ENCODE results near the gene ZMYND8. TPM values are rescaled to one million over a fixed set of nuclear protein-coding genes. Genes with fewer than 3 reads are reported as not detected.
"Not testable (repeated sequence)": the region's sequence is repeated elsewhere in the genome, so short reads cannot be mapped to it uniquely, and the experiment has no call there.

Gene ZMYND8
- total RNA-seq, 2 donors from 2014 or later: 42.1 to 65.7 TPM

- no peaks in the 10 kb centered on the region for H3K9me3 Mint-ChIP-seq
- peak in 1 of 2 donors; percentile 62 for ATAC-seq
- H3K27ac Mint-ChIP-seq: peak overlapping the region in 1 of 2 donors; percentile 14
- no peaks in the 10 kb centered on the region for H3K36me3 Mint-ChIP-seq
- H3K4me1 Mint-ChIP-seq (ENCODE audit: low read depth in 2 of 2): peaks cover 7 to 11% of the 10 kb centered on the region in 2 donors
- no peak for DNase-seq (ENCODE audit: low spot score)
- H3K4me3 Mint-ChIP-seq: no peak overlapping the region
- H3K27me3 Mint-ChIP-seq: no peaks in the 10 kb centered on the region
Measured at GRCh38 chr20:47380481-47380880, 24.0 kb upstream of the ZMYND8 start.

GRCh38 chr20:47379433-47380150 lies 23.1 kb upstream of the ZMYND8 start:
- Mint-ChIP-seq H3K4me3 (no peak overlapping the region), H3K4me1 (ENCODE audit: low read depth in 2 of 2) (peaks cover 7 to 11% of the 10 kb centered on the region in 2 donors), H3K36me3 (no peaks in the 10 kb centered on the region), H3K9me3 (no peaks in the 10 kb centered on the region), H3K27me3 (no peaks in the 10 kb centered on the region), H3K27ac (peak overlapping the region; percentile 0 to 37)
- DNase-seq (ENCODE audit: low spot score): no peak
- ATAC-seq: no peak

DNA sequence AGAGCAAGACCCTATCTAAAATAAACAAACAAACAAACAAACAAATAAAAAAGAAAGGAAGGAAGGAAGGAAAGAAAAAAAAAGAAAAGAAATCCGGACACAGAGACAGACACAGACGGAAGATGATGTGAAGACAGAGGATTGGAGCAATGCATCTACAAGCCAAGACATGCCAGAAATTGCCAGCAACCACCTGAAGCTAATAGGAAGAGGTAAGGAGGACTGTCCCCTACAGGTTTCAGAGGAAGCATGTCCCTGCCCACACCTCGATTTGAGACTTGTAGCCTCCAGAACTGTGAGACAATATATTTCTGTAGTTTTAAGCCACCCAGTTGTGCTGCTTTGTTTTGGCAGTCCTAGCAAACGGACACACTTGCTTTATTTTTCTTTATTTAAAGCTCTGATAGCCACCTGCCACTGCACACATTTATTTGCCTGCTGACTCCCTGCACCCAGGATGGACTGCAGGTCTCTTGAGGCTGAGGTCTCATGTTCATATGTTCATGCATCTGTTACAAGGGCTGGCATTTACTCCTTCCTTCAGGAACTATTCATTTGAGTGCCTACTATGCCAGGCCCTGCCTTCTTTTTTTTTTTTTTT lies 20.7 kb upstream of the ZMYND8 start:
- ATAC-seq (no peak), DNase-seq (ENCODE audit: low spot score) (no peak)
- H3K27me3 Mint-ChIP-seq: no peaks in the 10 kb centered on the region
- no peak overlapping the region for H3K27ac Mint-ChIP-seq
- H3K4me3 Mint-ChIP-seq: no peak overlapping the region
- H3K36me3 Mint-ChIP-seq: no peaks in the 10 kb centered on the region
- no peaks in the 10 kb centered on the region for H3K9me3 Mint-ChIP-seq
- peaks cover 3 to 4% of the 10 kb centered on the region in 2 donors for H3K4me1 Mint-ChIP-seq (ENCODE audit: low read depth in 2 of 2)

DNA sequence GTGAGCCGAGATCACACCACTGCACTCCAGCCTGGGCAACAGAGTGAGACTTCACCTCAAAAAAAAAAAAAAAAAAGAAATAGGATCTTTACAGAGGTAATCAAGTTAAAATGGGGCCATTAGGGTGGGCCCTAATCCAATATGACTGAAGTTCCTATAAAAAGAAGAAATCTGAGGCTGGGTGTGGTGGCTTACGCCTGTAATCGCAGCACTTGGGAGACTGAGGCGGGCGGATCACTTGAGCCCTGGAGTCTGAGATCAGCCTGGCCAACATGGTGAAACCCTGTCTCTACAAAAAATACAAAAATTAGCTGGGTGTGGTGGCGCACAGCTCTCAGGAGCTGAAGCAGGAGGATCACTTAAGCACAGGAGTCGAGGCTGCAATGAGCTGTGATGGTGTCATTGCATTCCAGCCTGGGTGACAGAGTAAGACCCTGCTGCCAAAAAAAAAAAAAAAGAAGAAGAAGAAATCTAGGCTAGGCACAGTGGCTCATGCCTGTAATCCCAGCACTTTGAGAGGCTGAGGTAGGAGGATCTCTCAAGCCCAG lies 19.7 kb upstream of the ZMYND8 start:
- ATAC-seq; H3K4me3 Mint-ChIP-seq; H3K36me3 Mint-ChIP-seq; DNase-seq (ENCODE audit: low spot score); H3K9me3 Mint-ChIP-seq; H3K27me3 Mint-ChIP-seq; H3K4me1 Mint-ChIP-seq (ENCODE audit: low read depth in 2 of 2): not testable (repeated sequence)
- peak overlapping the region in 1 of 2 donors; percentile 31 for H3K27ac Mint-ChIP-seq

GRCh38 chr20:47374121-47374520 lies 17.6 kb upstream of the ZMYND8 start:
- not testable (repeated sequence) for H3K4me3 Mint-ChIP-seq; DNase-seq (ENCODE audit: low spot score); ATAC-seq; H3K4me1 Mint-ChIP-seq (ENCODE audit: low read depth in 2 of 2); H3K9me3 Mint-ChIP-seq; H3K27ac Mint-ChIP-seq; H3K27me3 Mint-ChIP-seq; H3K36me3 Mint-ChIP-seq

DNA sequence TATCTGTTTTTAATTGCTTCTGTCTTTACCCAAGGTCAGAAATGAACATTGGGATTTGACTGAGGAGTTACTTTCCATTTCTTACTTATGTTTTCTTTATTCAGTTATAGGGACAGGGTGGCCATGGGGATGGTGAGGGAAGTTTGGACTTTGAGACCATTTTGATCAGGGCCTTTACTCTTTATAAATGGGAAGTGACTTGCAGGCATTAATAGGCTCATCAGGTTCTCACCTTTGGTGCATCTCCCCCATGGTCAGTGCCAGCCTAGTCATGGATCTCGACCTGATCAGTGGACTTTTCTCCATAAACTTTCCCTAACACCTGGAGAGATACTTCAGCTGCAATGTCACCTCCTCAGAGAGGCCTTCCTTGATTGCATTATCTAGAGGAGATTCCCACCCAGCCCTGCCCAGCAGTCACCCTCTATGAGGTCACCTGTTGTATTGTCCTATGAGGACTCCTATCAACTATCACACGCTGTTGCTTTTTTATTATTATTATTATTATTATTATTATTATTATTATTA lies 16.8 kb upstream of the ZMYND8 start:
- no peak for DNase-seq (ENCODE audit: low spot score)
- no peak overlapping the region for H3K27ac Mint-ChIP-seq
- no peak for ATAC-seq
- no peaks in the 10 kb centered on the region for H3K27me3 Mint-ChIP-seq
- no peaks in the 10 kb centered on the region for H3K4me1 Mint-ChIP-seq (ENCODE audit: low read depth in 2 of 2)
- no peak overlapping the region for H3K4me3 Mint-ChIP-seq
- H3K9me3 Mint-ChIP-seq: no peaks in the 10 kb centered on the region
- no peaks in the 10 kb centered on the region for H3K36me3 Mint-ChIP-seq

GRCh38 chr20:47370850-47371782 lies 14.6 kb upstream of the ZMYND8 start:
- no peaks in the 10 kb centered on the region for H3K27me3 Mint-ChIP-seq
- ATAC-seq (no peak), DNase-seq (ENCODE audit: low spot score) (no peak)
- H3K4me3 Mint-ChIP-seq: no peak overlapping the region
- H3K4me1 Mint-ChIP-seq (ENCODE audit: low read depth in 2 of 2): no peaks in the 10 kb centered on the region
- H3K27ac Mint-ChIP-seq: no peak overlapping the region
- H3K36me3 Mint-ChIP-seq: no peaks in the 10 kb centered on the region
- H3K9me3 Mint-ChIP-seq: no peaks in the 10 kb centered on the region

DNA sequence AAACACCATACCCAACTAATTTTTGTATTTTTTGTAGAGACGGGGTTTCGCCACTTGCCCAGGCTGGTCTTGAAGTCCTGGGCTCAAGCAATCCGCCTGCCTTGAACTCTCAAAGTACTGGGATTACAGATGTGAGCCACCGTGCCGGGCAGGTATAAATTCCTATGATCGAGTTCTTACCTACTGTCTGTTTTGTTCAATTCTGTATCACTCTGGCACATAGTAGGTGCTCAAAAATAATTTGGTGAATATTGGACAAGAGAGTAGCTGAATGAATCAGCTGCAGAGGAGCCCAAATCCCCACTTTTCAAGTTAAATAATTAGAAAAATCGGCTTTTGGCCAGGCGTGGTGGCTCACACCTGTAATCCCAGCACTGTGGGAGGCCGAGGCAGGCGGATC lies 13.7 kb upstream of the ZMYND8 start:
- no peak overlapping the region for H3K27ac Mint-ChIP-seq
- H3K4me1 Mint-ChIP-seq (ENCODE audit: low read depth in 2 of 2): peaks cover under 1 to 2% of the 10 kb centered on the region in 2 donors
- no peak for ATAC-seq
- DNase-seq (ENCODE audit: low spot score): no peak
- no peaks in the 10 kb centered on the region for H3K27me3 Mint-ChIP-seq
- H3K36me3 Mint-ChIP-seq: no peaks in the 10 kb centered on the region
- no peaks in the 10 kb centered on the region for H3K9me3 Mint-ChIP-seq
- H3K4me3 Mint-ChIP-seq: no peak overlapping the region

DNA sequence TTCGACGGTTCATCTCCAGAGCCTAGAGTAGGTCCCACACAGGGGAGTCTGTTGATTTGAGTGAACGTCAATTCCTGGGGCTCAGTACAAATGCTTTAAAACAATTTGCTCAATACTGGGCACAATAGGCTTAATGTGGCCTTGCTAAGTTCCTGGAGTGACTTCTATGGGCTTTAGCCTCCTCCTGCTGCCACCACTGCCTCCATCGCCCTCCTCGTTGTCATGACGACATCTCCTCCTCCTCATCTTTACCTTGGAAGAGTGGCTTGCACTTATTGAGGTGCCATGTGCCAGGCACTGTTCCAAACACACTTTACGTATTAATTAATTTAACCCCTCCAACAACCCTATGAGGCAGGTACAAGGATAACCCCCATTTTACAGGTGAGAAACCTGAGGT lies 11.8 kb upstream of the ZMYND8 start:
- H3K36me3 Mint-ChIP-seq: no peaks in the 10 kb centered on the region
- H3K4me3 Mint-ChIP-seq: no peak overlapping the region
- ATAC-seq: no peak
- H3K27me3 Mint-ChIP-seq: no peaks in the 10 kb centered on the region
- H3K9me3 Mint-ChIP-seq: no peaks in the 10 kb centered on the region
- H3K4me1 Mint-ChIP-seq (ENCODE audit: low read depth in 2 of 2): peaks cover 3 to 4% of the 10 kb centered on the region in 2 donors
- DNase-seq (ENCODE audit: low spot score): no peak
- H3K27ac Mint-ChIP-seq: peak overlapping the region in 1 of 2 donors; percentile 74

DNA sequence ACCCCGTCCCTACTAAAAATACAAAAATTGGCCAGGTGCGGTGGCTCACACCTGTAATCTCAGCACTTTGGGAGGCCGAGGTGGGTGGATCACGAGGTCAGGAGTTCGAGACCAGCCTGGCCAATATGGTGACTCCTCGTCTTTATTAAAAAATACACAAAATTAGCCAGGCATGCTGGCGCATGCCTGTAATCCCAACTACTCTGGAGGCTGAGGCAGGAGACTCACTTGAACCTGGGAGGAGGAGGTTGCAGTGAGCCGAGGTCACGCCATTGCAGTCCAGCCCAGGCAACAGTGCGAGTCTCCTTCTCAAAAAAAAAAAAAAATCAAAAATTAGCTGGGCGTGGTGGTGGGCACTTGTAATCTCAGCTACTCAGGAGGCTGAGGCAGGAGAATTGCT lies 9.8 kb upstream of the ZMYND8 start:
- H3K4me3 Mint-ChIP-seq; H3K27me3 Mint-ChIP-seq; H3K27ac Mint-ChIP-seq; H3K9me3 Mint-ChIP-seq; ATAC-seq; DNase-seq (ENCODE audit: low spot score); H3K36me3 Mint-ChIP-seq: not testable (repeated sequence)
- H3K4me1 Mint-ChIP-seq (ENCODE audit: low read depth in 2 of 2): peaks cover 10 to 11% of the 10 kb centered on the region in 2 donors

- Mint-ChIP-seq H3K27ac (peak overlapping the region in 1 of 2 donors; percentile 45), H3K27me3 (no peaks in the 10 kb centered on the region), H3K4me1 (ENCODE audit: low read depth in 2 of 2) (peaks cover 18% of the 10 kb centered on the region in 2 donors), H3K36me3 (no peaks in the 10 kb centered on the region), H3K9me3 (no peaks in the 10 kb centered on the region), H3K4me3 (no peak overlapping the region)
- ATAC-seq: no peak
- DNase-seq (ENCODE audit: low spot score): no peak
Measured at GRCh38 chr20:47365023-47365764, 8.7 kb upstream of the ZMYND8 start.

DNA sequence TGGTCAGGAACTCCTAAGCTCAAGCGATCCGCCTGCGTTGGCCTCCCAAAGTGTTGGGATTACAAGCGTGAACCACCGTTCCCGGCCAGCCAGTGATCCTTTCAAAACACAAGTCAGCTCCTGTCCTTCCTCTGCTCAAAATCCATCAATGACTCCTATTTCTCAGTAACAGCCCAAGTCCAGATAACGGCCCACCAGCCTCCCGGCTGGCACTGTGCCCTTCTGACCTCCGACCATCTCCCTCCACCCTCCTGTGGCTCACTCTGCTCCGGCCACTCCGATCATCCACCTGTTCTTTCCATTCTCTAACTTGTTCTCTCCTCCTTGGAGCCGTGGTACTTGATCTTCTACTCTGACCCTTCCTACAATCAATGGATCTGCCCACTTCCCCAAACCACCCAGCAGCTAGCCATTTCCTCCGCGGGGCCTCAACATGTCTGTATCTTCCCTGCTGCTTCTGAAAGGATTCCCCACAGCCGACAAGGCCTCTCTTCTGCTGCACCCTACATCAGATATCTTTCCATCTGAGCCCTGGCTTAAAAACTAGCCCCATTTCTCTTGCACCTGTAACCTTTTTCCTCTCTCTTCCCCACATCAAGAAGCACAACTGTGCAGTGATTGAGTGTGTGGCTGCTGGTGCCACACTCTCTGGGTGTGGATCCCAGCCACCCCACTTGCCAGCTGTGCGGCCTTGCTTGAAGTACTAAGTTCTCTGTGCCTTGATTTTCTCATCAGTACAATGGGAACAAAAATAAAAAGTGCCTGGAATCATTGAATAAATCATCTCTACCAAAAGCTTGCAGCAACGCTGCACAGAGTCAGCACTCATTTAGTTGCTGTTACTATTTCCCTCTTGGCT lies 6.1 kb upstream of the ZMYND8 start:
- no peak for ATAC-seq
- DNase-seq (ENCODE audit: low spot score): no peak
- Mint-ChIP-seq H3K36me3 (no peaks in the 10 kb centered on the region), H3K27ac (peak overlapping the region in 1 of 2 donors; percentile 22), H3K4me1 (ENCODE audit: low read depth in 2 of 2) (peaks cover 21 to 25% of the 10 kb centered on the region in 2 donors), H3K9me3 (no peaks in the 10 kb centered on the region), H3K4me3 (no peak overlapping the region), H3K27me3 (no peaks in the 10 kb centered on the region)

All from natural killer cell treated with Interleukin-12 subunit alpha and Interleukin-12 subunit beta and Interleukin-15 and Interleukin-18, amount 100 ng/mL, for 72 hours (primary cell).